ENCODE results near the gene JCAD. TPM values are rescaled to one million over a fixed set of nuclear protein-coding genes. Genes with fewer than 3 reads are reported as not detected.

The JCAD gene
- total and polyA plus RNA-seq, 4 donors: 35.2 to 169 (median 50.0) TPM

GRCh38 chr10:30040597-30040996 is 18.8 kb downstream of the JCAD start:
- peaks cover 23% of the 10 kb centered on the region for H3K4me1 ChIP-seq (ENCODE audit: control insufficient read depth, insufficient read depth, low read length)
- no peak overlapping the region for H3K4me3 ChIP-seq (ENCODE audit: low read depth, low read length)
- no peak for DNase-seq (ENCODE audit: low read depth in 4 of 6, low spot score in 6 of 6)
- H3K27me3 ChIP-seq (ENCODE audit: control insufficient read depth, insufficient read depth, low read length): no peaks in the 10 kb centered on the region
- no peaks in the 10 kb centered on the region for H3K9me3 ChIP-seq (ENCODE audit: control insufficient read depth, insufficient read depth, low read length)
- peaks cover 19% of the 10 kb centered on the region for H3K36me3 ChIP-seq (ENCODE audit: control insufficient read depth, insufficient read depth, low read length)
- H3K27ac ChIP-seq (ENCODE audit: low read depth, low read length): peak overlapping the region; percentile 18
- 90% methylated on average over 8 of the region's 8 CpGs for WGBS (ENCODE audit: insufficient coverage)

GRCh38 chr10:30039988-30040387 is 19.4 kb downstream of the JCAD start:
- Histone ChIP-seq H3K27ac (ENCODE audit: low read depth, low read length) (peak overlapping the region; percentile 18), H3K27me3 (ENCODE audit: control insufficient read depth, insufficient read depth, low read length) (no peaks in the 10 kb centered on the region), H3K4me3 (ENCODE audit: low read depth, low read length) (no peak overlapping the region), H3K9me3 (ENCODE audit: control insufficient read depth, insufficient read depth, low read length) (no peaks in the 10 kb centered on the region), H3K4me1 (ENCODE audit: control insufficient read depth, insufficient read depth, low read length) (peaks cover 23% of the 10 kb centered on the region), H3K36me3 (ENCODE audit: control insufficient read depth, insufficient read depth, low read length) (peaks cover 19% of the 10 kb centered on the region)
- 94% methylated on average over 2 of the region's 8 CpGs for WGBS (ENCODE audit: insufficient coverage)
- no peak for DNase-seq (ENCODE audit: low read depth in 4 of 6, low spot score in 6 of 6)

- H3K27me3 ChIP-seq (ENCODE audit: control insufficient read depth, insufficient read depth, low read length): no peaks in the 10 kb centered on the region
- H3K27ac ChIP-seq (ENCODE audit: low read depth, low read length): no peak overlapping the region
- no peaks in the 10 kb centered on the region for H3K9me3 ChIP-seq (ENCODE audit: control insufficient read depth, insufficient read depth, low read length)
- peaks cover 19% of the 10 kb centered on the region for H3K36me3 ChIP-seq (ENCODE audit: control insufficient read depth, insufficient read depth, low read length)
- no peak overlapping the region for H3K4me3 ChIP-seq (ENCODE audit: low read depth, low read length)
- 68% methylated on average over 10 of the region's 14 CpGs for WGBS (ENCODE audit: insufficient coverage)
- H3K4me1 ChIP-seq (ENCODE audit: control insufficient read depth, insufficient read depth, low read length): peaks cover 23% of the 10 kb centered on the region
- no peak for DNase-seq (ENCODE audit: low read depth in 4 of 6, low spot score in 6 of 6)
Observed at GRCh38 chr10:30039567-30039966, 19.8 kb downstream of the JCAD start.

GRCh38 chr10:30038781-30039536 is 20.4 kb downstream of the JCAD start:
- no peak for DNase-seq (ENCODE audit: low read depth in 4 of 6, low spot score in 6 of 6)
- no peaks in the 10 kb centered on the region for H3K9me3 ChIP-seq (ENCODE audit: control insufficient read depth, insufficient read depth, low read length)
- H3K27ac ChIP-seq (ENCODE audit: low read depth, low read length): no peak overlapping the region
- H3K27me3 ChIP-seq (ENCODE audit: control insufficient read depth, insufficient read depth, low read length): no peaks in the 10 kb centered on the region
- no peak overlapping the region for H3K4me3 ChIP-seq (ENCODE audit: low read depth, low read length)
- peaks cover 23% of the 10 kb centered on the region for H3K4me1 ChIP-seq (ENCODE audit: control insufficient read depth, insufficient read depth, low read length)
- WGBS (ENCODE audit: insufficient coverage): 67% methylated on average over 10 of the region's 12 CpGs
- peaks cover 19% of the 10 kb centered on the region for H3K36me3 ChIP-seq (ENCODE audit: control insufficient read depth, insufficient read depth, low read length)

GRCh38 chr10:30037620-30038336 is 21.6 kb downstream of the JCAD start:
- WGBS (ENCODE audit: insufficient coverage): no CpG with 5 or more reads among the region's 10 CpGs
- peaks cover 19% of the 10 kb centered on the region for H3K4me1 ChIP-seq (ENCODE audit: control insufficient read depth, insufficient read depth, low read length)
- no peak for DNase-seq (ENCODE audit: low read depth in 4 of 6, low spot score in 6 of 6)
- H3K4me3 ChIP-seq (ENCODE audit: low read depth, low read length): no peak overlapping the region
- H3K36me3 ChIP-seq (ENCODE audit: control insufficient read depth, insufficient read depth, low read length): peaks cover 16% of the 10 kb centered on the region
- no peak overlapping the region for H3K27ac ChIP-seq (ENCODE audit: low read depth, low read length)
- H3K9me3 ChIP-seq (ENCODE audit: control insufficient read depth, insufficient read depth, low read length): no peaks in the 10 kb centered on the region
- no peaks in the 10 kb centered on the region for H3K27me3 ChIP-seq (ENCODE audit: control insufficient read depth, insufficient read depth, low read length)

GRCh38 chr10:30036811-30037210 is 22.6 kb downstream of the JCAD start:
- H3K4me1 ChIP-seq (ENCODE audit: control insufficient read depth, insufficient read depth, low read length): peaks cover 19% of the 10 kb centered on the region
- peaks cover 16% of the 10 kb centered on the region for H3K36me3 ChIP-seq (ENCODE audit: control insufficient read depth, insufficient read depth, low read length)
- H3K27me3 ChIP-seq (ENCODE audit: control insufficient read depth, insufficient read depth, low read length): no peaks in the 10 kb centered on the region
- no peak for DNase-seq (ENCODE audit: low read depth in 4 of 6, low spot score in 6 of 6)
- H3K9me3 ChIP-seq (ENCODE audit: control insufficient read depth, insufficient read depth, low read length): no peaks in the 10 kb centered on the region
- 96% methylated on average over 7 of the region's 8 CpGs for WGBS (ENCODE audit: insufficient coverage)
- no peak overlapping the region for H3K27ac ChIP-seq (ENCODE audit: low read depth, low read length)
- H3K4me3 ChIP-seq (ENCODE audit: low read depth, low read length): no peak overlapping the region

- Histone ChIP-seq H3K27ac (ENCODE audit: low read depth, low read length) (no peak overlapping the region), H3K27me3 (ENCODE audit: control insufficient read depth, insufficient read depth, low read length) (no peaks in the 10 kb centered on the region), H3K36me3 (ENCODE audit: control insufficient read depth, insufficient read depth, low read length) (peaks cover 16% of the 10 kb centered on the region), H3K4me3 (ENCODE audit: low read depth, low read length) (no peak overlapping the region), H3K9me3 (ENCODE audit: control insufficient read depth, insufficient read depth, low read length) (no peaks in the 10 kb centered on the region), H3K4me1 (ENCODE audit: control insufficient read depth, insufficient read depth, low read length) (peaks cover 19% of the 10 kb centered on the region)
- 100% methylated on average over 2 of the region's 3 CpGs for WGBS (ENCODE audit: insufficient coverage)
- DNase-seq (ENCODE audit: low read depth in 4 of 6, low spot score in 6 of 6): no peak
Observed at GRCh38 chr10:30036341-30036740, 23.0 kb downstream of the JCAD start.

- H3K9me3 ChIP-seq (ENCODE audit: control insufficient read depth, insufficient read depth, low read length): no peaks in the 10 kb centered on the region
- peaks cover 23% of the 10 kb centered on the region for H3K4me1 ChIP-seq (ENCODE audit: control insufficient read depth, insufficient read depth, low read length)
- peaks cover 11% of the 10 kb centered on the region for H3K36me3 ChIP-seq (ENCODE audit: control insufficient read depth, insufficient read depth, low read length)
- WGBS (ENCODE audit: insufficient coverage): 60% methylated on average over 6 of the region's 15 CpGs
- H3K4me3 ChIP-seq (ENCODE audit: low read depth, low read length): no peak overlapping the region
- DNase-seq (ENCODE audit: low read depth in 4 of 6, low spot score in 6 of 6): no peak
- no peaks in the 10 kb centered on the region for H3K27me3 ChIP-seq (ENCODE audit: control insufficient read depth, insufficient read depth, low read length)
- no peak overlapping the region for H3K27ac ChIP-seq (ENCODE audit: low read depth, low read length)
Observed at GRCh38 chr10:30034433-30035137, 24.8 kb downstream of the JCAD start.

- peaks cover 45% of the 10 kb centered on the region for H3K4me1 ChIP-seq (ENCODE audit: control insufficient read depth, insufficient read depth, low read length)
- no peaks in the 10 kb centered on the region for H3K9me3 ChIP-seq (ENCODE audit: control insufficient read depth, insufficient read depth, low read length)
- no peak overlapping the region for H3K27ac ChIP-seq (ENCODE audit: low read depth, low read length)
- H3K36me3 ChIP-seq (ENCODE audit: control insufficient read depth, insufficient read depth, low read length): peaks cover 27% of the 10 kb centered on the region
- no CpG with 5 or more reads among the region's 1 CpG for WGBS (ENCODE audit: insufficient coverage)
- H3K27me3 ChIP-seq (ENCODE audit: control insufficient read depth, insufficient read depth, low read length): no peaks in the 10 kb centered on the region
- H3K4me3 ChIP-seq (ENCODE audit: low read depth, low read length): no peak overlapping the region
- no peak for DNase-seq (ENCODE audit: low read depth in 4 of 6, low spot score in 6 of 6)
Observed at GRCh38 chr10:30032125-30032524, 27.3 kb downstream of the JCAD start.
